HepG2 (cell line): Measurements from ENCODE around the gene LCLAT1. TPM values are rescaled to one million over a fixed set of nuclear protein-coding genes. Genes with fewer than 3 reads are reported as not detected.

Experiments used
- ATAC-seq: fragments of 200-7000 bp; cut with Tn5 transposase; 3 replicates; pipeline ENCODE4 v1.9.1; 2020; ENCODE audit warnings: mild to moderate bottlenecking, moderate library complexity
- BruUV-seq: library from RNA; stranded (reverse); fragments of 400-500 nt; replicated peaks from 2 replicates; lab custom pipeline; 2021; lab: Mats Ljungman, UMichigan
- CTCF ChIA-PET: fragments of 300-600 bp; formaldehyde crosslinking; extraction: SDS; loops from one replicate; lab custom pipeline; 2021; ENCODE audit warnings: low total read pairs, inconsistent platforms, low intra/inter-chr PET ratio; lab: Yijun Ruan, JAX
- POLR2A ChIA-PET: fragments of 350-600 bp; sonication (Branson Sonifier 250); formaldehyde crosslinking; loops from one replicate; lab custom pipeline; 2020; ENCODE audit warnings: antibody characterized with exemption, inconsistent platforms; lab: Yijun Ruan, JAX
- DNase-seq: peaks from one replicate; pipeline ENCODE4 v3.0.0-alpha.2; 2015; ENCODE audit warnings: low spot score
- FAIRE-seq: peaks from 3 replicates; lab custom pipeline; 2011; peaks lifted over from hg19 to GRCh38; lab: Jason Lieb, UNC
- H2AFZ ChIP-seq: one replicate; pipeline ENCODE4 v1.6.1; 2011; ENCODE audit warnings: low read length, inconsistent platforms
- H3K27ac ChIP-seq: fragments of 300-600 bp; 3 replicates; pipeline ENCODE4 v1.8.0; 2011; ENCODE audit warnings: mixed run types, mild to moderate bottlenecking, mixed read lengths, low read length, inconsistent platforms; ENCODE audit not compliant: insufficient read depth; ENCODE audit errors: extremely low read length
- H3K27me3 ChIP-seq, 2 experiments: fragments of 200-600 bp in 1 of 2; 2 replicates in 1 of 2; 3 replicates in 1 of 2; pipeline versions ENCODE4 v1.6.0 to v1.8.0; 2011; ENCODE audit warnings: low read length in 2 of 2, mild to moderate bottlenecking in 2 of 2, moderate library complexity in 2 of 2, inconsistent platforms in 1 of 2; ENCODE audit not compliant: insufficient read depth in 2 of 2, control insufficient read depth in 1 of 2
- H3K36me3 ChIP-seq, 2 experiments: fragments of 200-600 bp in 1 of 2; replicated peaks in 1 of 2; 2 replicates in 1 of 2; 3 replicates in 1 of 2; pipeline versions ENCODE4 v1.5.1 to v1.8.0; 2011; ENCODE audit warnings: low read length in 2 of 2, inconsistent platforms in 1 of 2; ENCODE audit not compliant: insufficient read depth in 2 of 2, control insufficient read depth in 1 of 2
- H3K4me1 ChIP-seq: 2 replicates; pipeline ENCODE4 v1.5.1; 2012; ENCODE audit warnings: low read length, inconsistent platforms; ENCODE audit not compliant: insufficient read depth
- H3K4me2 ChIP-seq: 2 replicates; pipeline ENCODE4 v1.6.0; 2011; ENCODE audit warnings: low read depth, low read length, inconsistent platforms
- H3K4me3 ChIP-seq, 3 experiments: fragments of 200-600 bp in 1 of 3; sonication (generic), shearing (Covaris generic) in 1 of 3; replicated peaks in 1 of 3; 2 replicates each; pipeline ENCODE4 v1.5.1; 2011 to 2016; ENCODE audit warnings: low read length in 3 of 3, inconsistent platforms in 2 of 3, low read depth in 2 of 3, mild to moderate bottlenecking in 2 of 3, control low read depth in 1 of 3, mixed read lengths in 1 of 3; ENCODE audit not compliant: insufficient read depth in 1 of 3
- H3K79me2 ChIP-seq: one replicate; pipeline ENCODE4 v1.6.1; 2011; ENCODE audit warnings: low read length, inconsistent platforms; ENCODE audit not compliant: insufficient read depth
- H3K9ac ChIP-seq: 2 replicates; pipeline ENCODE4 v1.6.0; 2011; ENCODE audit warnings: mild to moderate bottlenecking, low read depth, low read length, inconsistent platforms; ENCODE audit not compliant: insufficient read depth
- H3K9me3 ChIP-seq: 2 replicates; pipeline ENCODE4 v1.5.1; 2012; ENCODE audit warnings: mild to moderate bottlenecking, low read length
- H4K20me1 ChIP-seq: 2 replicates; pipeline ENCODE4 v1.6.0; 2011; ENCODE audit warnings: inconsistent platforms, mild to moderate bottlenecking, low read length, moderate library complexity; ENCODE audit not compliant: insufficient read depth
- ARNTL ChIP-seq: sonication (generic); formaldehyde crosslinking; IDR thresholded peaks from 2 replicates; pipeline ENCODE4 v1.4.0; 2020; ENCODE audit warnings: mild to moderate bottlenecking, missing genetic modification reagents
- GATA4 ChIP-seq: sonication (generic); IDR thresholded peaks from 2 replicates; pipeline ENCODE4 v1.6.1; 2016; ENCODE audit warnings: antibody characterized with exemption, low read depth, borderline replicate concordance
- HMG20A ChIP-seq: IDR thresholded peaks from 2 replicates; pipeline ENCODE4 v1.6.1; 2016; ENCODE audit warnings: borderline replicate concordance
- ISL2 ChIP-seq: sonication (generic); formaldehyde crosslinking; IDR thresholded peaks from 2 replicates; pipeline ENCODE4 v1.5.0; 2020; ENCODE audit warnings: missing genetic modification reagents
- MTA3 ChIP-seq: sonication (generic); formaldehyde crosslinking; IDR thresholded peaks from 2 replicates; pipeline ENCODE4 v1.4.0; 2020; ENCODE audit warnings: missing genetic modification reagents
- RFX5 ChIP-seq: IDR thresholded peaks from 2 replicates; pipeline ENCODE4 v1.6.1; 2011; ENCODE audit warnings: low read depth, low read length, improper control_type of control experiment
- SOX6 ChIP-seq, 2 experiments: fragments of 450-650 bp in 1 of 2; sonication (generic) in 1 of 2; formaldehyde crosslinking in 1 of 2; IDR thresholded peaks; 2 replicates each; pipeline versions ENCODE4 v1.4.0 to v1.6.1; 2017 to 2020; ENCODE audit warnings: antibody characterized with exemption in 1 of 2, mild to moderate bottlenecking in 1 of 2, missing genetic modification reagents in 1 of 2
- TOE1 ChIP-seq: sonication (generic); formaldehyde crosslinking; IDR thresholded peaks from 2 replicates; pipeline ENCODE4 v1.4.0; 2020; ENCODE audit warnings: mild to moderate bottlenecking, missing genetic modification reagents
- ZNF354B ChIP-seq: sonication (generic); formaldehyde crosslinking; IDR thresholded peaks from 2 replicates; pipeline ENCODE4 v1.8.0; 2022; ENCODE audit warnings: mild to moderate bottlenecking, missing genetic modification reagents
- ZNF567 ChIP-seq: sonication (generic); formaldehyde crosslinking; IDR thresholded peaks from 2 replicates; pipeline ENCODE4 v1.8.1; 2023; ENCODE audit warnings: mild to moderate bottlenecking, missing genetic modification reagents, borderline replicate concordance
- ZNF572 ChIP-seq: sonication (generic); formaldehyde crosslinking; IDR thresholded peaks from 2 replicates; pipeline ENCODE4 v1.5.1; 2020; ENCODE audit warnings: mild to moderate bottlenecking, missing genetic modification reagents
- ZNF775 ChIP-seq: sonication (generic); formaldehyde crosslinking; IDR thresholded peaks from 2 replicates; pipeline ENCODE4 v1.4.0; 2020; ENCODE audit warnings: missing genetic modification reagents, mild to moderate bottlenecking, moderate library complexity, borderline replicate concordance
- WGBS: methylation state at CpG from one replicate; pipeline ENCODE4 v1.1.6; 2017; ENCODE audit warnings: low lambda C conversion rate; 5-methylcytosine and 5-hydroxymethylcytosine counted together
- in situ Hi-C: cut with HindIII; loops from 2 replicates; pipeline ENCODE4 v1.10.0; 2017; ENCODE audit warnings: low pct_unique_long_range_greater_than_20kb; ENCODE audit not compliant: extremely low pct_ligation_motif_present
- intact Hi-C: fragments of 100-400 bp; cut with micrococcal nuclease; formaldehyde crosslinking; loops from one replicate; pipeline ENCODE4 v1.10.0; 2022; ENCODE audit not compliant: unreplicated experiment
- polyA plus RNA-seq, 8 experiments: library from polyadenylated mRNA; depleted of rRNA in 3 of 8; stranded (reverse) in 7 of 8; unstranded in 1 of 8; fragments of >200 nt; fragmentation: Illumina TruSeq in 4 of 8; extraction: Trizol in 4 of 8; gene quantifications; 2 replicates each; pipeline versions ENCODE4 v1.2.1 to v1.2.3, GENCODE V29; 2011 to 2016; ENCODE audit warnings: low read depth in 4 of 8, missing spikeins in 1 of 8, mixed read lengths in 1 of 8; ENCODE audit not compliant: insufficient read depth in 1 of 8
- total RNA-seq, 5 experiments: library from RNA; depleted of rRNA; stranded (reverse); fragments of >200 nt; fragmentation: Illumina TruSeq; extraction: Trizol; gene quantifications; 2 replicates each; pipeline ENCODE4 v1.2.3, GENCODE V29; 2016; ENCODE audit warnings: low read depth in 1 of 5
- TF ChIP-seq, protein P1 (sequence below): sonication (generic); formaldehyde crosslinking; IDR thresholded peaks from 2 replicates; pipeline ENCODE4 v1.5.0; 2020; ENCODE audit warnings: mild to moderate bottlenecking, missing genetic modification reagents, borderline replicate concordance
- TF ChIP-seq, protein P2 (sequence below): sonication (generic); IDR thresholded peaks from 2 replicates; pipeline ENCODE4 v1.6.1; 2016; ENCODE audit warnings: low read depth, borderline replicate concordance
- TF ChIP-seq, protein P3 (sequence below): sonication (generic); formaldehyde crosslinking; IDR thresholded peaks from 2 replicates; pipeline ENCODE4 v1.8.1; 2023; ENCODE audit warnings: mild to moderate bottlenecking, moderate library complexity, missing genetic modification reagents

The LCLAT1 gene
- total and polyA plus RNA-seq, 2 of the 13 experiments (the other 11 are each of a cell fraction or from before 2014, with no cell fraction given) = 18.0 to 28.0 TPM

DNA sequence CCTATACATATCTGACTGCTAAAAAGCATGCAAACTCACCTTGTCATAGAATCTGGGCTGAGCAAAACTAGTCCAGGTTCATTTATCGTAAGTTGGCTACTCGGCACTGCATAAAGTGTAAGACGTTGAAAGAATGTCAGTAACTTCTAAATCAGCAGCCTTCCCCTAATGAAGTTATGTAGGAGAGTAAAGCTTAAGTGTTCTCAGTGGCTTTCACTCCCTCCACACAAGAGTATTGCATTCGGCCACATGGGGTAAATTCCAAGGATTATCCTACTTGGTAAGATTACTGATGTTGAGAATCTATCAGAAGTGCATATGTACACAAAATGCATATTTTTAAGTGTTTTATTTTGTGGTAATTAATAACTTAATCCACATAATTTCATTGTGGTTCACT, 130.1 kb downstream of the LCLAT1 start (continued):
- no peak for TF ChIP-seq TOE1
- no peak for TF ChIP-seq RFX5
- no peak for TF ChIP-seq MTA3 (CRISPR knock-in tag)
- no peak for TF ChIP-seq ISL2 (CRISPR knock-in tag)
- TF ChIP-seq, protein P1, sequence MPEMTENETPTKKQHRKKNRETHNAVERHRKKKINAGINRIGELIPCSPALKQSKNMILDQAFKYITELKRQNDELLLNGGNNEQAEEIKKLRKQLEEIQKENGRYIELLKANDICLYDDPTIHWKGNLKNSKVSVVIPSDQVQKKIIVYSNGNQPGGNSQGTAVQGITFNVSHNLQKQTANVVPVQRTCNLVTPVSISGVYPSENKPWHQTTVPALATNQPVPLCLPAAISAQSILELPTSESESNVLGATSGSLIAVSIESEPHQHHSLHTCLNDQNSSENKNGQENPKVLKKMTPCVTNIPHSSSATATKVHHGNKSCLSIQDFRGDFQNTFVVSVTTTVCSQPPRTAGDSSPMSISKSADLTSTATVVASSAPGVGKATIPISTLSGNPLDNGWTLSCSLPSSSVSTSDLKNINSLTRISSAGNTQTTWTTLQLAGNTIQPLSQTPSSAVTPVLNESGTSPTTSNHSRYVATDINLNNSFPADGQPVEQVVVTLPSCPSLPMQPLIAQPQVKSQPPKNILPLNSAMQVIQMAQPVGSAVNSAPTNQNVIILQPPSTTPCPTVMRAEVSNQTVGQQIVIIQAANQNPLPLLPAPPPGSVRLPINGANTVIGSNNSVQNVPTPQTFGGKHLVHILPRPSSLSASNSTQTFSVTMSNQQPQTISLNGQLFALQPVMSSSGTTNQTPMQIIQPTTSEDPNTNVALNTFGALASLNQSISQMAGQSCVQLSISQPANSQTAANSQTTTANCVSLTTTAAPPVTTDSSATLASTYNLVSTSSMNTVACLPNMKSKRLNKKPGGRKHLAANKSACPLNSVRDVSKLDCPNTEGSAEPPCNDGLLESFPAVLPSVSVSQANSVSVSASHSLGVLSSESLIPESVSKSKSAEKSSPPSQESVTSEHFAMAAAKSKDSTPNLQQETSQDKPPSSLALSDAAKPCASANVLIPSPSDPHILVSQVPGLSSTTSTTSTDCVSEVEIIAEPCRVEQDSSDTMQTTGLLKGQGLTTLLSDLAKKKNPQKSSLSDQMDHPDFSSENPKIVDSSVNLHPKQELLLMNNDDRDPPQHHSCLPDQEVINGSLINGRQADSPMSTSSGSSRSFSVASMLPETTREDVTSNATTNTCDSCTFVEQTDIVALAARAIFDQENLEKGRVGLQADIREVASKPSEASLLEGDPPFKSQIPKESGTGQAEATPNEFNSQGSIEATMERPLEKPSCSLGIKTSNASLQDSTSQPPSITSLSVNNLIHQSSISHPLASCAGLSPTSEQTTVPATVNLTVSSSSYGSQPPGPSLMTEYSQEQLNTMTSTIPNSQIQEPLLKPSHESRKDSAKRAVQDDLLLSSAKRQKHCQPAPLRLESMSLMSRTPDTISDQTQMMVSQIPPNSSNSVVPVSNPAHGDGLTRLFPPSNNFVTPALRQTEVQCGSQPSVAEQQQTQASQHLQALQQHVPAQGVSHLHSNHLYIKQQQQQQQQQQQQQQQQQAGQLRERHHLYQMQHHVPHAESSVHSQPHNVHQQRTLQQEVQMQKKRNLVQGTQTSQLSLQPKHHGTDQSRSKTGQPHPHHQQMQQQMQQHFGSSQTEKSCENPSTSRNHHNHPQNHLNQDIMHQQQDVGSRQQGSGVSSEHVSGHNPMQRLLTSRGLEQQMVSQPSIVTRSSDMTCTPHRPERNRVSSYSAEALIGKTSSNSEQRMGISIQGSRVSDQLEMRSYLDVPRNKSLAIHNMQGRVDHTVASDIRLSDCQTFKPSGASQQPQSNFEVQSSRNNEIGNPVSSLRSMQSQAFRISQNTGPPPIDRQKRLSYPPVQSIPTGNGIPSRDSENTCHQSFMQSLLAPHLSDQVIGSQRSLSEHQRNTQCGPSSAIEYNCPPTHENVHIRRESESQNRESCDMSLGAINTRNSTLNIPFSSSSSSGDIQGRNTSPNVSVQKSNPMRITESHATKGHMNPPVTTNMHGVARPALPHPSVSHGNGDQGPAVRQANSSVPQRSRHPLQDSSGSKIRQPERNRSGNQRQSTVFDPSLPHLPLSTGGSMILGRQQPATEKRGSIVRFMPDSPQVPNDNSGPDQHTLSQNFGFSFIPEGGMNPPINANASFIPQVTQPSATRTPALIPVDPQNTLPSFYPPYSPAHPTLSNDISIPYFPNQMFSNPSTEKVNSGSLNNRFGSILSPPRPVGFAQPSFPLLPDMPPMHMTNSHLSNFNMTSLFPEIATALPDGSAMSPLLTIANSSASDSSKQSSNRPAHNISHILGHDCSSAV (CRISPR knock-in tag) = no peak

DNA sequence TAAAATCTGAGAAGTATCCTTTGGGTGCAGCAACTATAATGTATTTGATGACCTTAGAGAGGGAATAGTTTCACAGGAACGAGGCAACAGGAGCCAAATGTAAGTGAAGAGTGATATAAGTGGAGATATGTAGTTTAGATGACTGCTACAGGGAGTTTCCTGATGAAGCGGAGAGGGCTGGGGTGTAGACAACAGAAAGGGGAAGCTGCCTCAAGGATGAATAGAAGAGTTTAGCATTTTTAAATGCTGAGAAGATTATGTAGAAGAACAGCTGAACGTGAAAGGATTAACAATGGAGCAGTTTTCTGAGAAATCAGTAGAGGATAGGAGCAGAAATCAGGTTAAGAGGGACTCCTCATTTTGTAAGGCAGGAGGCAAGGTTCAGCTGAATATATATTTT, 133.3 kb downstream of the LCLAT1 start:
- intact Hi-C loops = no loop called here
- BruUV-seq = no TSS peak
- TF ChIP-seq HMG20A (CRISPR knock-in tag) (no peak), ARNTL (CRISPR knock-in tag) (no peak), GATA4 (no peak), ZNF775 (no peak), ZNF567 (CRISPR knock-in tag) (no peak), SOX6 (IDR thresholded peaks at IDR 0.05) (no peak), SOX6 (CRISPR knock-in tag; IDR thresholded peaks at IDR 0.05) (no peak), ZNF572 (no peak), ZNF354B (no peak)
- TF ChIP-seq, protein P2, sequence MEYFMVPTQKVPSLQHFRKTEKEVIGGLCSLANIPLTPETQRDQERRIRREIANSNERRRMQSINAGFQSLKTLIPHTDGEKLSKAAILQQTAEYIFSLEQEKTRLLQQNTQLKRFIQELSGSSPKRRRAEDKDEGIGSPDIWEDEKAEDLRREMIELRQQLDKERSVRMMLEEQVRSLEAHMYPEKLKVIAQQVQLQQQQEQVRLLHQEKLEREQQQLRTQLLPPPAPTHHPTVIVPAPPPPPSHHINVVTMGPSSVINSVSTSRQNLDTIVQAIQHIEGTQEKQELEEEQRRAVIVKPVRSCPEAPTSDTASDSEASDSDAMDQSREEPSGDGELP = no peak
- TF ChIP-seq, protein P3, sequence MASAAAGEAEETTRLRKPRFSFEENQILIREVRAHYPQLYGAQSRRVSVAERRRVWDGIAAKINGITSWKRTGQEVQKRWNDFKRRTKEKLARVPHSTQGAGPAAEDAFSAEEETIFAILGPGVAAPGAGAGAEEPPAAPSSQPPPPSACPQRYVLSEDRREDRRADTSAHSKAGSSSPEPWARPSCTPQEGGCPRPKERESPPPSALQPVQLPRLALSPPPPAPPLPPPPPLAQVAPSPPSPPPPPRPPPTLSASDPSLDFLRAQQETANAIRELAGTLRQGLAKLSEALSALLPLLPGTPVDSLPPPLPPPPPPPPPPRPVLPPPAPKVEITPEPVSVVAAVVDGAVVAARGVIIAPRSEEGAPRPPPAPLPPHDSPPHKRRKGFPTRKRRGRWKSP (CRISPR knock-in tag) = no peak

More for the DNA sequence above, 133.3 kb downstream of the LCLAT1 start:
- no peak overlapping the region for H3K4me3 ChIP-seq
- H3K9ac ChIP-seq = no peak overlapping the region
- no peak overlapping the region for H3K4me2 ChIP-seq
- 93% methylated on average over 3 of the region's 3 CpGs for WGBS
- H3K4me1 ChIP-seq = no peaks in the 10 kb centered on the region
- DNase-seq (no peak), ATAC-seq (no peak), FAIRE-seq (no peak)
- H3K36me3 ChIP-seq = 0 out of 5 replicates have a peak, but pooled peaks cover 0 to 2% of the 10 kb centered on the region in 2 experiments
- H3K27me3 ChIP-seq = no peaks in the 10 kb centered on the region; a peak in 1 of 5 replicates
- no peak overlapping the region for H2AFZ ChIP-seq
- in situ Hi-C loops = no loop called here
- ChIA-PET POLR2A (no interaction called here), CTCF (no interaction called here)
- H4K20me1 ChIP-seq = no peaks in the 10 kb centered on the region
- H3K79me2 ChIP-seq = no peaks in the 10 kb centered on the region
- no peaks in the 10 kb centered on the region for H3K9me3 ChIP-seq
- no peak overlapping the region for H3K27ac ChIP-seq
